ENCODE measurements around the gene FMR1NB.

GRCh38 chrX:148069759-148070503 lies 88.8 kb downstream of the FMR1NB start:
- no peak for TF ChIP-seq CTCF (IDR thresholded peaks at IDR 0.05 in 2 of 3, conservative IDR thresholded peaks at IDR 0.05 in 1 of 3; ENCODE audit: insufficient read depth in 2 of 3, low read depth in 1 of 3, low read length in 3 of 3)
- no peak for TF ChIP-seq GABPA (tag; conservative IDR thresholded peaks at IDR 0.05; ENCODE audit: low read depth)
- TF ChIP-seq KLF16 (IDR thresholded peaks at IDR 0.05), result no peak
- no peak for TF ChIP-seq SIN3A (IDR thresholded peaks at IDR 0.05; ENCODE audit: borderline replicate concordance in 2 of 2, control insufficient read depth in 1 of 2, low read depth in 2 of 2, low read length in 2 of 2)
- no peak for TF ChIP-seq FOXM1 (IDR thresholded peaks at IDR 0.05; ENCODE audit: low read depth)
- TF ChIP-seq FOXM1 (CRISPR knock-in tag; IDR thresholded peaks at IDR 0.05; ENCODE audit: low read depth), result no peak
- TF ChIP-seq ZNF609 (CRISPR knock-in tag; IDR thresholded peaks at IDR 0.05; ENCODE audit: borderline replicate concordance), result no peak
- TF ChIP-seq KDM5B (IDR thresholded peaks at IDR 0.05; ENCODE audit: insufficient replicate concordance, low read depth, low read length), result no peak
- TF ChIP-seq HDAC6 (IDR thresholded peaks at IDR 0.05; ENCODE audit: low read depth, low read length), result no peak
- no peak for TF ChIP-seq EZH2 (IDR thresholded peaks at IDR 0.05; ENCODE audit: borderline replicate concordance, low read depth, low read length)
- TF ChIP-seq CCNT2 (IDR thresholded peaks at IDR 0.05; ENCODE audit: borderline replicate concordance, extremely low read depth, insufficient read length, low read depth, low read length), result no peak
- TF ChIP-seq BRF2 (IDR thresholded peaks at IDR 0.05; ENCODE audit: borderline replicate concordance, insufficient read depth, insufficient read length), result no peak
